Liver (tissue), 3 donors: ENCODE measurements around the gene SRGAP1.

ENCODE experiments used
- EGR1 ChIP-seq, 2 donors: IDR thresholded peaks; 2 replicates each; pipeline ENCODE4 v1.6.1; 2016 to 2018; ENCODE audit warnings: antibody characterized with exemption in 2 of 2, low read depth in 2 of 2
- RAD21 ChIP-seq, 2 donors: IDR thresholded peaks; 2 replicates each; pipeline ENCODE4 v1.6.1; 2016; ENCODE audit warnings: antibody characterized with exemption in 2 of 2, mild to moderate bottlenecking in 2 of 2
- YY1 ChIP-seq: IDR thresholded peaks from 2 replicates; pipeline ENCODE4 v1.6.1; 2016; ENCODE audit warnings: antibody characterized with exemption, mild to moderate bottlenecking
- TF ChIP-seq, protein P1 (sequence below): fragments of 150-350 bp; IDR thresholded peaks from 2 replicates; pipeline ENCODE4 v1.5.1; 2017; ENCODE audit warnings: improper control_type of control experiment, low read depth, low read length; ENCODE audit not compliant: missing input control
- TF ChIP-seq, protein P2 (sequence below): IDR thresholded peaks from 2 replicates; pipeline ENCODE4 v1.6.1; 2016; ENCODE audit warnings: antibody characterized with exemption, mild to moderate bottlenecking
- donor health status: healthy.
- donor health status: healthy.

DNA sequence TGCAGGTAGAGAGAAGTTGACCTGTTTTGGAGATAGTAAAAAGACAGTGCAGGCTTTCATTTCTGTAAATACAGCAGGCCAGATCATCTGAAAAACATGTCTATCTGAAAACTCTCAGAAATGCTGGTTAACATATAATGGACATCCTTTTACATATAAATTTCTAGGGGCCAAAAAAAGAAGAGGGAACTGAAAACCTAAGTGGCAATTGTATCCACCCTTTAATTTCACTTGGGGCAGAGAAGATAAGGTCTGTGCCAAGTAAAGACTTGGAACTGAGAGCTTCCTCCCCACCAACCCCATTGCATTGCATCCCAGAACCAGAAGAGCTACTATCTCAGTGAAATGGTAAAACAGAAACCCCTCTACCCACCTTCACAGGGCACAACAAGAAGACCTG, 141.0 kb downstream of the SRGAP1 start:
- TF ChIP-seq RAD21 (IDR thresholded peaks at IDR 0.05) (no peak), YY1 (no peak), EGR1 (IDR thresholded peaks at IDR 0.05; ENCODE audit: low read depth in 2 of 2) (no peak)
- TF ChIP-seq, protein P1, sequence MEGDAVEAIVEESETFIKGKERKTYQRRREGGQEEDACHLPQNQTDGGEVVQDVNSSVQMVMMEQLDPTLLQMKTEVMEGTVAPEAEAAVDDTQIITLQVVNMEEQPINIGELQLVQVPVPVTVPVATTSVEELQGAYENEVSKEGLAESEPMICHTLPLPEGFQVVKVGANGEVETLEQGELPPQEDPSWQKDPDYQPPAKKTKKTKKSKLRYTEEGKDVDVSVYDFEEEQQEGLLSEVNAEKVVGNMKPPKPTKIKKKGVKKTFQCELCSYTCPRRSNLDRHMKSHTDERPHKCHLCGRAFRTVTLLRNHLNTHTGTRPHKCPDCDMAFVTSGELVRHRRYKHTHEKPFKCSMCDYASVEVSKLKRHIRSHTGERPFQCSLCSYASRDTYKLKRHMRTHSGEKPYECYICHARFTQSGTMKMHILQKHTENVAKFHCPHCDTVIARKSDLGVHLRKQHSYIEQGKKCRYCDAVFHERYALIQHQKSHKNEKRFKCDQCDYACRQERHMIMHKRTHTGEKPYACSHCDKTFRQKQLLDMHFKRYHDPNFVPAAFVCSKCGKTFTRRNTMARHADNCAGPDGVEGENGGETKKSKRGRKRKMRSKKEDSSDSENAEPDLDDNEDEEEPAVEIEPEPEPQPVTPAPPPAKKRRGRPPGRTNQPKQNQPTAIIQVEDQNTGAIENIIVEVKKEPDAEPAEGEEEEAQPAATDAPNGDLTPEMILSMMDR, result no peak
- TF ChIP-seq, protein P2, sequence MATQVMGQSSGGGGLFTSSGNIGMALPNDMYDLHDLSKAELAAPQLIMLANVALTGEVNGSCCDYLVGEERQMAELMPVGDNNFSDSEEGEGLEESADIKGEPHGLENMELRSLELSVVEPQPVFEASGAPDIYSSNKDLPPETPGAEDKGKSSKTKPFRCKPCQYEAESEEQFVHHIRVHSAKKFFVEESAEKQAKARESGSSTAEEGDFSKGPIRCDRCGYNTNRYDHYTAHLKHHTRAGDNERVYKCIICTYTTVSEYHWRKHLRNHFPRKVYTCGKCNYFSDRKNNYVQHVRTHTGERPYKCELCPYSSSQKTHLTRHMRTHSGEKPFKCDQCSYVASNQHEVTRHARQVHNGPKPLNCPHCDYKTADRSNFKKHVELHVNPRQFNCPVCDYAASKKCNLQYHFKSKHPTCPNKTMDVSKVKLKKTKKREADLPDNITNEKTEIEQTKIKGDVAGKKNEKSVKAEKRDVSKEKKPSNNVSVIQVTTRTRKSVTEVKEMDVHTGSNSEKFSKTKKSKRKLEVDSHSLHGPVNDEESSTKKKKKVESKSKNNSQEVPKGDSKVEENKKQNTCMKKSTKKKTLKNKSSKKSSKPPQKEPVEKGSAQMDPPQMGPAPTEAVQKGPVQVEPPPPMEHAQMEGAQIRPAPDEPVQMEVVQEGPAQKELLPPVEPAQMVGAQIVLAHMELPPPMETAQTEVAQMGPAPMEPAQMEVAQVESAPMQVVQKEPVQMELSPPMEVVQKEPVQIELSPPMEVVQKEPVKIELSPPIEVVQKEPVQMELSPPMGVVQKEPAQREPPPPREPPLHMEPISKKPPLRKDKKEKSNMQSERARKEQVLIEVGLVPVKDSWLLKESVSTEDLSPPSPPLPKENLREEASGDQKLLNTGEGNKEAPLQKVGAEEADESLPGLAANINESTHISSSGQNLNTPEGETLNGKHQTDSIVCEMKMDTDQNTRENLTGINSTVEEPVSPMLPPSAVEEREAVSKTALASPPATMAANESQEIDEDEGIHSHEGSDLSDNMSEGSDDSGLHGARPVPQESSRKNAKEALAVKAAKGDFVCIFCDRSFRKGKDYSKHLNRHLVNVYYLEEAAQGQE, result no peak
